A673 (cell line): ENCODE results near the gene FAM210A. TPM values are rescaled to one million over a fixed set of nuclear protein-coding genes. Genes with fewer than 3 reads are reported as not detected.

Experiments
- BruUV-seq: library from RNA; stranded (reverse); fragments of 400-500 nt; replicated peaks from 2 replicates; lab custom pipeline; 2021; lab: Mats Ljungman, UMichigan
- CTCF ChIA-PET: fragments of 300-600 bp; sonication (Branson Sonifier 250); formaldehyde crosslinking; loops from one replicate; lab custom pipeline; 2022; ENCODE audit warnings: antibody characterized with exemption; lab: Charles Lee
- POLR2A ChIA-PET: fragments of 300-600 bp; sonication (Branson Sonifier 250); formaldehyde crosslinking; loops from one replicate; lab custom pipeline; 2022; ENCODE audit warnings: antibody characterized with exemption; ENCODE audit not compliant: low non-redundant PET; lab: Charles Lee
- DNase-seq: peaks from one replicate; pipeline ENCODE4 v3.0.0-alpha.2; 2015; ENCODE audit warnings: low spot score
- H3K27ac ChIP-seq: fragments of 200-600 bp; sonication (generic); 2 replicates; pipeline ENCODE4 v1.5.1; 2016; ENCODE audit warnings: mixed run types, low read depth, mild to moderate bottlenecking, mixed read lengths, antibody characterized with exemption, low read length; ENCODE audit not compliant: poor library complexity, severe bottlenecking
- H3K27me3 ChIP-seq: fragments of 200-600 bp; sonication (generic); replicated peaks from 2 replicates; pipeline ENCODE4 v1.6.1; 2017; ENCODE audit warnings: mixed run types, low read depth, mild to moderate bottlenecking, mixed read lengths, antibody characterized with exemption, low read length; ENCODE audit not compliant: insufficient read depth, poor library complexity
- H3K36me3 ChIP-seq: fragments of 200-600 bp; sonication (generic); 2 replicates; pipeline ENCODE4 v1.6.1; 2016; ENCODE audit warnings: mixed run types, mild to moderate bottlenecking, mixed read lengths, antibody characterized with exemption, low read length; ENCODE audit not compliant: insufficient read depth, poor library complexity, severe bottlenecking
- H3K4me1 ChIP-seq: fragments of 200-600 bp; sonication (generic); 2 replicates; pipeline ENCODE4 v1.6.1; 2017; ENCODE audit warnings: mixed run types, mild to moderate bottlenecking, mixed read lengths, antibody characterized with exemption, low read length; ENCODE audit not compliant: insufficient read depth, poor library complexity, severe bottlenecking
- H3K4me3 ChIP-seq: fragments of 200-600 bp; sonication (generic); 2 replicates; pipeline ENCODE4 v1.5.1; 2016; ENCODE audit warnings: low read depth, mixed run types, mild to moderate bottlenecking, mixed read lengths, low read length; ENCODE audit not compliant: poor library complexity, severe bottlenecking
- H3K9me3 ChIP-seq: fragments of 200-600 bp; sonication (generic); 2 replicates; pipeline ENCODE4 v1.6.1; 2016; ENCODE audit warnings: mixed run types, low read depth, mild to moderate bottlenecking, mixed read lengths, antibody characterized with exemption, low read length; ENCODE audit not compliant: poor library complexity, severe bottlenecking
- CTCF ChIP-seq: fragments of 300-800, 200-600 bp; sonication (generic); conservative IDR thresholded peaks from 2 replicates; pipeline ENCODE4 v1.5.1; 2017; ENCODE audit warnings: low read depth, mild to moderate bottlenecking, antibody characterized with exemption, low read length, moderate library complexity, mixed read lengths
- EZH2 ChIP-seq: fragments of 200-600 bp; sonication (generic); IDR thresholded peaks from 2 replicates; pipeline ENCODE4 v1.6.1; 2017; ENCODE audit warnings: borderline replicate concordance, low read depth, mild to moderate bottlenecking, mixed read lengths, antibody characterized with exemption, low read length; ENCODE audit not compliant: poor library complexity, severe bottlenecking
- intact Hi-C: fragments of 100-400 bp; cut with micrococcal nuclease; formaldehyde crosslinking; loops from one replicate; pipeline ENCODE4 v1.10.0; 2022; ENCODE audit not compliant: unreplicated experiment
- total RNA-seq: library from RNA; stranded (reverse); gene quantifications from 2 replicates; pipeline ENCODE4 v1.2.3, GENCODE V29; 2021

FAM210A gene
- total RNA-seq, 1 experiment from 2014 or later, result 18.6 TPM

DNA sequence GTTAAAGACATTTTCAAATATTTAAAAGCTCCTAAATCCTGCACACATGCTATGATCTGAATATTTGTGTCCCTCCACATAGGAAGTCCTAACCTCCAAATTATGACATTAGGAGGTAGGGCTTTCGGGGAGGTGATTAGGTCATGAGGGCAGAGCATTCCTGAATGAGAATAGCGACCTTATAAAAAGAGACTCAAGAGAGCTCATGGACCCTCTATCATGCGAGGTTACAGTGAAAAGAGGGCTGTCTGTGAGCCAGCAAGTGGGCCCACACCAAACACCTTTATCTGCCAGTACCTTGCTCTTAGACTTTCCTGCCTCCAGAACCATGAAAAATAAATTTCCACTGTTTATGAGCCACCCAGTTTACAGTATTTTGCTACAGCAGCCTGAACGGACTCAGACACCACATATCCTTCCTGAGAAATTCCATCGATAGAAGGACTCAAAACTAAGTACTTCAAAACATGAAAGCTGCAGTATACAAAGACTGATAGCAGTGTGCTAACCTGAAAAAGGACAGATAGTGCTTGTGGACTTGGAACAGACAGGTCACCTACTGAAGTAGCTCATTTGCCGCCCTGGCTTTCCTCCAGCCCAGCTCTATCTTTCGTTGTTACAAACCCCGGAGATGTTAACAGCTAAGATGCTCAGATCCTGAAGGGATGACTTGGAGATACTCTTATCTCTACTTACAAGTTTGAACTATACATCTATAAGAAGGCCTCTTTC lies 13.8 kb downstream of the FAM210A start:
- no peak overlapping the region for H3K4me3 ChIP-seq
- H3K27me3 ChIP-seq, result no peaks in the 10 kb centered on the region
- H3K27ac ChIP-seq, result no peak overlapping the region
- H3K4me1 ChIP-seq, result no peaks in the 10 kb centered on the region
- BruUV-seq, result no TSS peak
- H3K9me3 ChIP-seq, result no peaks in the 10 kb centered on the region
- TF ChIP-seq CTCF (no peak), EZH2 (no peak)
- ChIA-PET POLR2A (no interaction called here), CTCF (no interaction called here)
- intact Hi-C loops, result no loop called here
- no peak for DNase-seq
- no peaks in the 10 kb centered on the region for H3K36me3 ChIP-seq

GRCh38 chr18:13710414-13710831 lies 15.9 kb downstream of the FAM210A start:
- H3K27ac ChIP-seq, result no peak overlapping the region
- ChIA-PET POLR2A (no interaction called here), CTCF (no interaction called here)
- no peaks in the 10 kb centered on the region for H3K27me3 ChIP-seq
- DNase-seq, result no peak
- intact Hi-C loops, result no loop called here
- no peak for TF ChIP-seq CTCF
- TF ChIP-seq EZH2, result no peak
- no peaks in the 10 kb centered on the region for H3K36me3 ChIP-seq
- H3K4me3 ChIP-seq, result no peak overlapping the region
- no peaks in the 10 kb centered on the region for H3K4me1 ChIP-seq
- H3K9me3 ChIP-seq, result peaks cover 7% of the 10 kb centered on the region
- BruUV-seq, result no TSS peak

GRCh38 chr18:13703899-13704298 lies 22.5 kb downstream of the FAM210A start:
- Histone ChIP-seq H3K4me3 (no peak overlapping the region), H3K36me3 (no peaks in the 10 kb centered on the region), H3K4me1 (no peaks in the 10 kb centered on the region), H3K27me3 (no peaks in the 10 kb centered on the region), H3K9me3 (peaks cover 56% of the 10 kb centered on the region), H3K27ac (no peak overlapping the region)
- intact Hi-C loops, result no loop called here
- ChIA-PET POLR2A (no interaction called here), CTCF (no interaction called here)
- BruUV-seq, result no TSS peak
- no peak for DNase-seq
- TF ChIP-seq EZH2 (no peak), CTCF (no peak)
